ENCODE results near the gene POLR3GL. TPM values are rescaled to one million over a fixed set of nuclear protein-coding genes. Genes with fewer than 3 reads are reported as not detected.

The POLR3GL gene
- total and polyA plus RNA-seq, 10 of the 15 experiments (the other 5 are each of a cell fraction or from before 2014, with no cell fraction given): 12.8 to 47.0 (median 26.6) TPM

DNA sequence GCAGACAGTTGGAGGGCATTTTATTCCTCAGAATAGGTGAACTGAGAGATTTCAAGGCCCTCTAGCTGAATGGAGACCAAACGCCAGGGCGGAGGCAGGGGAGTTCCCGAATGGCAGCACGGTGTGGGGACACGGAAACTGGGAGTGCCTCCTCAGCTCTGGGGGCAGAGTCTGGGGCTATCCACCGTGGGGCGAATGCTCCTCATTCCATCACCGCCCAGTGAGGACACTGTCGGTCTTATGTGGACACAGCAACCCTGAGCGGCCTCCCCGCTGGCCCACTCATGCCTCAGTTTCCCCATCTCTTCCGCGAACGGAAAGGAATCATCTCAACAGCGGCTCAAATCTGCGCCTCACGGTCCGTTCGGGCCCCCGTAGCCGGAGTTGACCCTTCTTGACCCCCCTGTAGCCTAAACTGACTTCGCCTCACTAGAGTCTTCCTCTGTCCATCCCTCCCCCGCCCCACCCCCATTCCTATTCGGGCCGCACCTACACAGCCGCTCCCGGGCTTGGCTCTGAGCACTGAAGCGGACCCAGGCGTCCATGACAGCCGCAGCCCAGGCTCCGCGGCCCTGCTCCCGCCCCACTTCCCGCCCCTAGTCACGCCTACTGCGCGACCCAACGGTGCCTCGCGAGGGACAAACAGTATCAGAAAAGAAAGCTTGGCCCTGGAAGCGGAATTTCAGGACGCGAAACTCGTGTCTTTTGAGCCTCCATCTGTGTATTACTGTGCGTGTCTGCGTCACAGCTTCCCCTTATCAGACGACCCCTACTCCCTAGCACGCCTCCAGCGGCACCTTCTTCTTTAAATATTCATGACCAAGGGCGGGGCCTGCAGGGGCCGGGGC is 46.1 kb upstream of the POLR3GL start, which contains the start of gene PEX11B (continued):
- TF ChIP-seq PRDM15 (CRISPR knock-in tag; IDR thresholded peaks at IDR 0.05) (no peak), TCF3 (IDR thresholded peaks at IDR 0.05; ENCODE audit: borderline replicate concordance, insufficient read depth, low read depth, low read length) (0 out of 2 replicates have a peak, but pooled peaks have one; percentile 37), ATF2 (IDR thresholded peaks at IDR 0.05; ENCODE audit: low read length) (no peak), JUNB (IDR thresholded peaks at IDR 0.05) (no peak), MYC (IDR thresholded peaks at IDR 0.05; ENCODE audit: insufficient read depth, insufficient read length, insufficient replicate concordance, low read length, severe bottlenecking) (no peak), NFYB (IDR thresholded peaks at IDR 0.05; ENCODE audit: insufficient read depth, low read depth, low read length) (no peak), STAT3 (IDR thresholded peaks at IDR 0.05; ENCODE audit: low read depth, low read length) (no peak), MEF2A (IDR thresholded peaks at IDR 0.05; ENCODE audit: insufficient read depth, low read depth, low read length) (no peak), WRNIP1 (IDR thresholded peaks at IDR 0.05; ENCODE audit: borderline replicate concordance, low read depth, low read length) (no peak), GATAD2B (conservative IDR thresholded peaks at IDR 0.05; ENCODE audit: low read depth) (peak; percentile 66; the same call in 1 of the 2 replicates), YBX1 (IDR thresholded peaks at IDR 0.05) (no peak), IKZF1 (conservative IDR thresholded peaks at IDR 0.05) (no peak; the same call in none of the 2 replicates)
- TF ChIP-seq, protein P1, sequence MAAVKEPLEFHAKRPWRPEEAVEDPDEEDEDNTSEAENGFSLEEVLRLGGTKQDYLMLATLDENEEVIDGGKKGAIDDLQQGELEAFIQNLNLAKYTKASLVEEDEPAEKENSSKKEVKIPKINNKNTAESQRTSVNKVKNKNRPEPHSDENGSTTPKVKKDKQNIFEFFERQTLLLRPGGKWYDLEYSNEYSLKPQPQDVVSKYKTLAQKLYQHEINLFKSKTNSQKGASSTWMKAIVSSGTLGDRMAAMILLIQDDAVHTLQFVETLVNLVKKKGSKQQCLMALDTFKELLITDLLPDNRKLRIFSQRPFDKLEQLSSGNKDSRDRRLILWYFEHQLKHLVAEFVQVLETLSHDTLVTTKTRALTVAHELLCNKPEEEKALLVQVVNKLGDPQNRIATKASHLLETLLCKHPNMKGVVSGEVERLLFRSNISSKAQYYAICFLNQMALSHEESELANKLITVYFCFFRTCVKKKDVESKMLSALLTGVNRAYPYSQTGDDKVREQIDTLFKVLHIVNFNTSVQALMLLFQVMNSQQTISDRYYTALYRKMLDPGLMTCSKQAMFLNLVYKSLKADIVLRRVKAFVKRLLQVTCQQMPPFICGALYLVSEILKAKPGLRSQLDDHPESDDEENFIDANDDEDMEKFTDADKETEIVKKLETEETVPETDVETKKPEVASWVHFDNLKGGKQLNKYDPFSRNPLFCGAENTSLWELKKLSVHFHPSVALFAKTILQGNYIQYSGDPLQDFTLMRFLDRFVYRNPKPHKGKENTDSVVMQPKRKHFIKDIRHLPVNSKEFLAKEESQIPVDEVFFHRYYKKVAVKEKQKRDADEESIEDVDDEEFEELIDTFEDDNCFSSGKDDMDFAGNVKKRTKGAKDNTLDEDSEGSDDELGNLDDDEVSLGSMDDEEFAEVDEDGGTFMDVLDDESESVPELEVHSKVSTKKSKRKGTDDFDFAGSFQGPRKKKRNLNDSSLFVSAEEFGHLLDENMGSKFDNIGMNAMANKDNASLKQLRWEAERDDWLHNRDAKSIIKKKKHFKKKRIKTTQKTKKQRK (IDR thresholded peaks at IDR 0.05; ENCODE audit: low read depth, low read length): no peak
- TF ChIP-seq, protein P2, sequence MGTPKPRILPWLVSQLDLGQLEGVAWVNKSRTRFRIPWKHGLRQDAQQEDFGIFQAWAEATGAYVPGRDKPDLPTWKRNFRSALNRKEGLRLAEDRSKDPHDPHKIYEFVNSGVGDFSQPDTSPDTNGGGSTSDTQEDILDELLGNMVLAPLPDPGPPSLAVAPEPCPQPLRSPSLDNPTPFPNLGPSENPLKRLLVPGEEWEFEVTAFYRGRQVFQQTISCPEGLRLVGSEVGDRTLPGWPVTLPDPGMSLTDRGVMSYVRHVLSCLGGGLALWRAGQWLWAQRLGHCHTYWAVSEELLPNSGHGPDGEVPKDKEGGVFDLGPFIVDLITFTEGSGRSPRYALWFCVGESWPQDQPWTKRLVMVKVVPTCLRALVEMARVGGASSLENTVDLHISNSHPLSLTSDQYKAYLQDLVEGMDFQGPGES (IDR thresholded peaks at IDR 0.05): no peak
- TF ChIP-seq, protein P3, sequence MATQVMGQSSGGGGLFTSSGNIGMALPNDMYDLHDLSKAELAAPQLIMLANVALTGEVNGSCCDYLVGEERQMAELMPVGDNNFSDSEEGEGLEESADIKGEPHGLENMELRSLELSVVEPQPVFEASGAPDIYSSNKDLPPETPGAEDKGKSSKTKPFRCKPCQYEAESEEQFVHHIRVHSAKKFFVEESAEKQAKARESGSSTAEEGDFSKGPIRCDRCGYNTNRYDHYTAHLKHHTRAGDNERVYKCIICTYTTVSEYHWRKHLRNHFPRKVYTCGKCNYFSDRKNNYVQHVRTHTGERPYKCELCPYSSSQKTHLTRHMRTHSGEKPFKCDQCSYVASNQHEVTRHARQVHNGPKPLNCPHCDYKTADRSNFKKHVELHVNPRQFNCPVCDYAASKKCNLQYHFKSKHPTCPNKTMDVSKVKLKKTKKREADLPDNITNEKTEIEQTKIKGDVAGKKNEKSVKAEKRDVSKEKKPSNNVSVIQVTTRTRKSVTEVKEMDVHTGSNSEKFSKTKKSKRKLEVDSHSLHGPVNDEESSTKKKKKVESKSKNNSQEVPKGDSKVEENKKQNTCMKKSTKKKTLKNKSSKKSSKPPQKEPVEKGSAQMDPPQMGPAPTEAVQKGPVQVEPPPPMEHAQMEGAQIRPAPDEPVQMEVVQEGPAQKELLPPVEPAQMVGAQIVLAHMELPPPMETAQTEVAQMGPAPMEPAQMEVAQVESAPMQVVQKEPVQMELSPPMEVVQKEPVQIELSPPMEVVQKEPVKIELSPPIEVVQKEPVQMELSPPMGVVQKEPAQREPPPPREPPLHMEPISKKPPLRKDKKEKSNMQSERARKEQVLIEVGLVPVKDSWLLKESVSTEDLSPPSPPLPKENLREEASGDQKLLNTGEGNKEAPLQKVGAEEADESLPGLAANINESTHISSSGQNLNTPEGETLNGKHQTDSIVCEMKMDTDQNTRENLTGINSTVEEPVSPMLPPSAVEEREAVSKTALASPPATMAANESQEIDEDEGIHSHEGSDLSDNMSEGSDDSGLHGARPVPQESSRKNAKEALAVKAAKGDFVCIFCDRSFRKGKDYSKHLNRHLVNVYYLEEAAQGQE (IDR thresholded peaks at IDR 0.05; ENCODE audit: low read depth, low read length): no peak

Data from GM12878 (cell line).